Liver (tissue), 9 donors: ENCODE data around the gene SFT2D2. TPM values are rescaled to one million over a fixed set of nuclear protein-coding genes. Genes with fewer than 3 reads are reported as not detected.

Experiments
- DNase-seq: peaks from one replicate; pipeline ENCODE4 v3.0.0-alpha.2; 2017; ENCODE audit warnings: low spot score
- H3K27ac ChIP-seq, 2 donors: one replicate each; pipeline ENCODE4 v1.7.0; 2013; ENCODE audit warnings: inconsistent platforms in 2 of 2, low read length in 2 of 2, control low read depth in 1 of 2, low read depth in 1 of 2, mild to moderate bottlenecking in 1 of 2
- H3K27me3 ChIP-seq, 4 donors: one replicate each; pipeline versions ENCODE4 v1.6.1 to v1.7.0; 2013; ENCODE audit warnings: low read length in 3 of 4, inconsistent platforms in 1 of 4, mild to moderate bottlenecking in 1 of 4, moderate library complexity in 1 of 4; ENCODE audit not compliant: control insufficient read depth in 4 of 4, insufficient read depth in 4 of 4
- H3K36me3 ChIP-seq, 4 donors: one replicate each; pipeline versions ENCODE4 v1.6.1 to v1.7.0; 2013; ENCODE audit warnings: low read length in 3 of 4, mild to moderate bottlenecking in 3 of 4, low read depth in 1 of 4, moderate library complexity in 1 of 4; ENCODE audit not compliant: control insufficient read depth in 4 of 4, insufficient read depth in 3 of 4
- H3K4me1 ChIP-seq, 4 donors: one replicate each; pipeline versions ENCODE4 v1.6.1 to v1.7.0; 2013; ENCODE audit warnings: low read length in 3 of 4, mild to moderate bottlenecking in 3 of 4, moderate library complexity in 1 of 4; ENCODE audit not compliant: control insufficient read depth in 4 of 4, insufficient read depth in 4 of 4
- H3K4me3 ChIP-seq, 3 donors: one replicate each; pipeline versions ENCODE4 v1.6.1 to v1.7.0; 2013; ENCODE audit warnings: low read length in 3 of 3, control low read depth in 1 of 3, low read depth in 1 of 3, mild to moderate bottlenecking in 1 of 3
- H3K9ac ChIP-seq, 2 donors: one replicate each; pipeline ENCODE4 v1.7.0; 2013; ENCODE audit warnings: low read length in 2 of 2, mild to moderate bottlenecking in 2 of 2, moderate library complexity in 2 of 2, control low read depth in 1 of 2, low read depth in 1 of 2
- H3K9me3 ChIP-seq, 4 donors: one replicate each; pipeline versions ENCODE4 v1.6.1 to v1.7.0; 2013; ENCODE audit warnings: low read length in 3 of 4; ENCODE audit not compliant: control insufficient read depth in 4 of 4
- CTCF ChIP-seq: fragments of 150-350 bp; IDR thresholded peaks from 2 replicates; pipeline ENCODE4 v1.5.1; 2017; ENCODE audit warnings: improper control_type of control experiment, low read depth, low read length; ENCODE audit not compliant: missing input control
- FOXA1 ChIP-seq: IDR thresholded peaks from 2 replicates; pipeline ENCODE4 v1.6.1; 2016; ENCODE audit warnings: antibody characterized with exemption
- HNF4A ChIP-seq, 2 donors: conservative IDR thresholded peaks; 2 replicates each; pipeline ENCODE4 v1.6.1; 2016; ENCODE audit warnings: antibody characterized with exemption in 2 of 2, mild to moderate bottlenecking in 2 of 2
- JUND ChIP-seq, 2 donors: IDR thresholded peaks; 2 replicates each; pipeline ENCODE4 v1.6.1; 2016; ENCODE audit warnings: antibody characterized with exemption in 2 of 2
- NR2F2 ChIP-seq: IDR thresholded peaks from 2 replicates; pipeline ENCODE4 v1.6.1; 2016; ENCODE audit warnings: antibody characterized with exemption
- RAD21 ChIP-seq, 2 donors: IDR thresholded peaks; 2 replicates each; pipeline ENCODE4 v1.6.1; 2016; ENCODE audit warnings: antibody characterized with exemption in 2 of 2, mild to moderate bottlenecking in 2 of 2
- REST ChIP-seq: IDR thresholded peaks from 2 replicates; pipeline ENCODE4 v1.6.1; 2016; ENCODE audit warnings: antibody characterized with exemption, mild to moderate bottlenecking
- RXRA ChIP-seq, 2 donors: IDR thresholded peaks; 2 replicates each; pipeline ENCODE4 v1.6.1; 2017 to 2018; ENCODE audit warnings: antibody characterized with exemption in 2 of 2, mild to moderate bottlenecking in 1 of 2
- SP1 ChIP-seq: IDR thresholded peaks from 2 replicates; pipeline ENCODE4 v1.6.1; 2018; ENCODE audit warnings: antibody characterized with exemption, mild to moderate bottlenecking
- TAF1 ChIP-seq: conservative IDR thresholded peaks from 2 replicates; pipeline ENCODE4 v1.6.1; 2016; ENCODE audit warnings: antibody characterized with exemption, mild to moderate bottlenecking
- YY1 ChIP-seq: IDR thresholded peaks from 2 replicates; pipeline ENCODE4 v1.6.1; 2016; ENCODE audit warnings: antibody characterized with exemption, mild to moderate bottlenecking
- ZBTB33 ChIP-seq: IDR thresholded peaks from 2 replicates; pipeline ENCODE4 v1.6.1; 2016; ENCODE audit warnings: antibody characterized with exemption
- WGBS: extraction: QIAGEN DNeasy Blood & Tissue Kit; methylation state at CpG from one replicate; pipeline ENCODE4 v1.1.7; 2013; 5-methylcytosine and 5-hydroxymethylcytosine counted together
- polyA plus RNA-seq, 2 donors: library from polyadenylated mRNA; stranded (reverse) in 1 of 2; unstranded in 1 of 2; fragments of 200-250 nt in 1 of 2; fragments of >200 nt in 1 of 2; fragmentation: Nextera tagmentation in 1 of 2; extraction: Ambion mirVana in 1 of 2; gene quantifications; one replicate each; pipeline versions ENCODE4 v1.2.1 to v1.2.3, GENCODE V29; 2013 to 2015
- total RNA-seq, 2 donors: library from RNA; depleted of rRNA; stranded (reverse); fragments of >200 nt; gene quantifications; one replicate each; pipeline ENCODE4 v1.2.3, GENCODE V29; 2014
- TF ChIP-seq, protein P1 (sequence below): IDR thresholded peaks from 2 replicates; pipeline ENCODE4 v1.6.1; 2016; ENCODE audit warnings: antibody characterized with exemption
- donor health status: healthy.
- donor health status: healthy.
- donor health status: healthy.
- donor health status: healthy.
- donor health status: healthy.

The SFT2D2 gene
- total and polyA plus RNA-seq, 4 donors, result 3.8 to 34.6 (median 25.4) TPM

GRCh38 chr1:168216171-168216570 lies 9.6 kb upstream of the SFT2D2 start:
- WGBS, result 93% methylated on average over 4 of the region's 4 CpGs

More at GRCh38 chr1:168216171-168216570, 9.6 kb upstream of the SFT2D2 start:
- no peak overlapping the region for H3K9ac ChIP-seq
- peaks cover 0 to 4% (median 0%) of the 10 kb centered on the region in 4 donors for H3K9me3 ChIP-seq
- TF ChIP-seq FOXA1 (no peak), TAF1 (no peak), RXRA (IDR thresholded peaks at IDR 0.05) (no peak), REST (no peak), RAD21 (IDR thresholded peaks at IDR 0.05) (no peak), YY1 (no peak), JUND (IDR thresholded peaks at IDR 0.05) (no peak), CTCF (no peak), ZBTB33 (no peak), HNF4A (conservative IDR thresholded peaks at IDR 0.05) (no peak), NR2F2 (no peak), SP1 (no peak)
- TF ChIP-seq, protein P1, sequence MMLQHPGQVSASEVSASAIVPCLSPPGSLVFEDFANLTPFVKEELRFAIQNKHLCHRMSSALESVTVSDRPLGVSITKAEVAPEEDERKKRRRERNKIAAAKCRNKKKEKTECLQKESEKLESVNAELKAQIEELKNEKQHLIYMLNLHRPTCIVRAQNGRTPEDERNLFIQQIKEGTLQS, result no peak
- DNase-seq, result no peak
- H3K27me3 ChIP-seq, result no peaks in the 10 kb centered on the region
- H3K27ac ChIP-seq, result no peak overlapping the region
- no peaks in the 10 kb centered on the region for H3K36me3 ChIP-seq
- H3K4me3 ChIP-seq, result no peak overlapping the region
- no peaks in the 10 kb centered on the region for H3K4me1 ChIP-seq
